GM18907 (cell line): ENCODE results near the gene BLMH.
"Not testable (repeated sequence)": the region's sequence is repeated elsewhere in the genome, so short reads cannot be mapped to it uniquely, and the experiment has no call there.

Experiments used
- ATAC-seq: cut with Tn5 transposase; IDR thresholded peaks from one replicate; pipeline ENCODE4 v1.9.1; 2021; ENCODE audit warnings: mild to moderate bottlenecking, moderate library complexity; ENCODE audit not compliant: unreplicated experiment

BLMH gene

DNA sequence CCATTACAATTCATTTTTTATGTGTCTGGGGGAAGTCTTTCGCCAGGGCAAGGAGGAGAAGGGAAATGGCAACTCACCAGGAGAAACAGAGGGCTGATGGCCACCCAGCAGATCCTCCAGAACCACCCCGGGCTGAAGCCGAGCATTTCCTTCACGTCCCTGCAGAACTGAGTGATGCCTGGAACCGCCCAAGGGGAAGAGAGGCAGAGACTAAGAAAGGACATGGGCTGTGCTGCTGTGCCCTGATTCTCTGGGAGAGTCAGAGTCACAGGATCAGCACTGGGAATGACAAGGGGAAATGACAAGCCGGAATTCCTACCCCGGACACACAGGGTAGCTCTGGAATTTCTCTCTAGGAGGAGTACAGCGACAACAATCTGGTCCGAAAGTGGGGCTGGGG lies 84.1 kb downstream of the BLMH start:
- no peak for ATAC-seq

DNA sequence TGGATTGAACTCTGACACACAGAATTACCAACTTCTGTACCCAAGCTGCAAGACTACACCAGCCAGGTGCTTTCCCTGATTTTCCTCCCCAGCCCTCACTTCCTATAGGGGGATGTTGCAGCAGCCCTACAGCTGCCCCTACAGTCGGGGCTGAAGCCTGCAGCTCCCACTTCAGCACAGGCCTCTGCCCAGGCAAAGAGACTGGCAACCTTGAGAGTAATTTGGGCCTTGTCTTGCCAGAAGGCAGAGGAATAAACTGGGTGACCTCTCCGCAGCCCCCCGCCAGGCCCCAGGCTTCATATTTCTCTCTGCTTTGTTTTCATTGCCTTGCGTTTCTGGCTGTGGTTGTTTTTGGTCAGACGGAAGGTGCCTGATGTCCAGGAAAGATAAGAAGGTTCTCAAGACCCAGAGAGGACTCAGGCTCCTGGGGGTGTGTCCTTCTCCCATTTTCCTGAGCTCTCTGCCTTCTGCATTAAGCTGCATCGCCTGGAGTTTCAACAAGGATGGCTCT lies 88.2 kb downstream of the BLMH start:
- ATAC-seq, result no peak

DNA sequence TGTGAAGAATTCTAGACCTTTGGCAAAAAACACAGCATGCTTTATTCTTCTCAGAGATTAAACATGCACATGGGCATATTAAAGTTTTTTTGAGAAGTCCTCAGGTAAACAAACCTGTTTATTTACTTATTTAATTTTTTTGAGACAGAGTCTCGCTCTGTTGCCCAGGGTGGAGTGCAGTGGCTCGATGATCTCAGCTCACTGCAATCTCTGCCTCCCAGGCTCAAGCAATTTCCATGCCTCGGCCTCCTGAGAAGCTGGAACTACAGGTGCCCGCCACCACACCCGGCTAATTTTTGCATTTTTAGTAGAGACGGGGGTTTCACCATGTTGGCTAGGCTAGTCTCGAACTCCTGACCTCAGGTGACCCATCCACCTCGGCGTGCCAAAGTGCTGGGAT lies 91.1 kb downstream of the BLMH start:
- not testable (repeated sequence) for ATAC-seq

DNA sequence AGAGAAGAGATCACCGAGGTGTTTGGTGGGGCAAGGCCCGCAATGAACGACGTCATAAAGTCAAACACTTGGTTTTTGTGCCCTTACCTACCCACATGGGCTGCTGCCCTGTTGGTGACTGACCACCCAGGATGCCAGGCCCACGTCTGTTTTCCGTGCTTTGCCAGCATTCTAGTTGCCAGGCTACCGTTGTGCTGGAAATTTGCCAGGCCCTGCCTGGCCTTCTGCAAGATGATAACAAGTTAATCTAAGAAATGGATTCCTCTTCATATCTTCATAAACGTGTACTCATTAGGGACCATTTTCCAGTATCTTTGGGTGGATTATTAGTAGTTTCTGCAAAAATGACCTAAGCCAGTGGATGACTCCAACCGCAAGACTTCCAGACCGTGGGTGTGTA lies 91.6 kb downstream of the BLMH start:
- no peak for ATAC-seq

GRCh38 chr17:30199600-30199999 lies 92.1 kb downstream of the BLMH start:
- ATAC-seq, result no peak
